HG03571 (cell line): Measurements from ENCODE around the gene MSI2.
A peak's percentile ranks its signal among the peaks of the same experiment; 100 is the strongest.

Source experiments
- ATAC-seq: cut with Tn5 transposase; IDR thresholded peaks from one replicate; pipeline ENCODE4 v1.9.1; 2021; ENCODE audit not compliant: unreplicated experiment

Gene MSI2

GRCh38 chr17:57338257-57338914, 82.1 kb downstream of the MSI2 start:
- ATAC-seq = peak; percentile 57

DNA sequence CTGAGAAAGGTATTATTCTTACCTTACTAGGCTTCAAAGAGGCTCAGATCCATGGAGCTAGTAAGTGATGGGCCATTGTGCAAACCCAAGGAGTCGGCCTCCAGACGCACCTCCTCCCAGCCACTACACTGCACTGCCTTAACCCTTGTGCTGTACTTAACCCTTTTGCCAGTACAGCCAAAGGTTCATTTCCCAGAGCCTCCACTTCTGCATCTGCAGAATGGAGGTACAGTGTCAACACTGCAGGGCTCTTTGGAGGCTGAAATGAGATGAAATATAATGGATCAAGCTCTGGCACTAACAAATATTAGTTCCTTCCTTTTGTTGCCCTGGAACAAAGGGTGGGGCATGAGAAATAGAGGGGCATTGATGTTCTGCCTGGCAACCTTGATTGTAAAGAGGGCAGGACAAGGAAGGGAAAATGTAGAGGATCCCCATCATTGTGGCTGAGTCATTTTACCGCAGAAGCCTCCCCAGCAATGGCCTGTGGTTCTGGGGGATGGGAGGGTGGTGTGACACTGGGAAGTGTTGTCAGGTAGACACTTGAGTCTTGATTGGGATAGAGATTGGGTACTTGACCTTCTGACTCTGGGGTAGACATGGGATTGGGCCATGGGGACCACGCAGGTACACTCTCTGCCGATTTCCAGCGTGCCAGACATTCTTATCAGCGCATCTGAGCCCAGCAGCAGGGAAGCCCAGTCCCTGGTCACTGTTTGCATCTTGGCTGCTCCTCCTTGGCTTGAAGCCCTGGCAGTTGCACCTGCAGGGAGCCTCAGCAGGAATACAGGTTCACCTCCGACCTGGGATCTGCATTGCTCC, 84.0 kb downstream of the MSI2 start:
- ATAC-seq = no peak

- ATAC-seq = no peak
Measured at GRCh38 chr17:57341611-57342540, 85.6 kb downstream of the MSI2 start.

DNA sequence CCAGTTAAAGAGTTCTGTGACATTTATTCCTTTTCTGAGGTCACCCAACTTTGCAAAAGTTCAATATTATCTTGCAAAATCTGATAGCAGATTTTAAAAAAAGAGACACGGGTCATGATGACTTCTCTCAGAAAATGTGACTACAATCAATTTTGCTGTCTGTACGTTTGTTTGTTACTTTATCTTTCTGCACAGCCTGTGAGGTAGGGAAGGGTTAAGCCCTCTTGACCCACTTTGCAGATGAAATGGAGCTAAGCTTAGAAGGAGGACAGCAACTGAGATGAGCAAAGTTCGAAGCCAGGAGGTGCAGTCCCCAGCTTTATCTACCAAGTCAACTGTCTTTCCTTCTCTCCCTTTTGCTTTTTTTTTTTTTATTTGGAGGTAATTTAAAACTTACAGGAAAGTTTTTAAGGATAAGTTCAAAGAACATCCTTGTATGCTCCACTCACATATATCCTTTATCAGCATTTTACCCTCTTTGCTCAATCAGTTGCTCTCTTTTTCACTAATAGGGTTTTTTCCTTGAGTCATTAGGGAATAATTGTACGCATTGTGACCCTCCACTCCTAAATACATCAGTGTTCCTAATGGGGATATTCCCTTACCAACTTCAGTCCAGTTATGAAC, 86.8 kb downstream of the MSI2 start:
- ATAC-seq = no peak

DNA sequence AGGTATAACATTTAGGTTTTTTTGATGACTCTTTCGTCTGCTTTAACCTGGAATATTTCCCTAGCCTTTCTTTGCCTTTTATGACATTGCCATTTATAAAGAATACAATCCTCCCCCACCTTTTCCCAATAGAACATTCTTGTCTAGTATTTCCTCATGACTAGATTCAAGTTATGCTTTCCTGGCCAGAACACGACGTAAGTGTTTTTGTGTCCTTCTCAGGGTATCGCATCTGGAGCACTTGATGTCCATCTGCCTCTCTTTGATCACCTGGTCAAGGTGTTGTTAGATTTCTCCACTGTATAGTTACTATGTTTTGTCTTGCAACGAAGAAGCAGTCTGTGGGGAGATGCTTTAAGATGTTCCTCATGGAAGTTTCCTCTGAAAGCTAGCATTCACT, 87.4 kb downstream of the MSI2 start:
- no peak for ATAC-seq

- ATAC-seq = no peak
Measured at GRCh38 chr17:57344261-57344660, 87.9 kb downstream of the MSI2 start.

GRCh38 chr17:57349541-57350247, 93.4 kb downstream of the MSI2 start:
- ATAC-seq = no peak

- ATAC-seq = no peak
Measured at GRCh38 chr17:57350266-57350665, 93.9 kb downstream of the MSI2 start.

GRCh38 chr17:57352665-57353175, 96.4 kb downstream of the MSI2 start:
- ATAC-seq = no peak

DNA sequence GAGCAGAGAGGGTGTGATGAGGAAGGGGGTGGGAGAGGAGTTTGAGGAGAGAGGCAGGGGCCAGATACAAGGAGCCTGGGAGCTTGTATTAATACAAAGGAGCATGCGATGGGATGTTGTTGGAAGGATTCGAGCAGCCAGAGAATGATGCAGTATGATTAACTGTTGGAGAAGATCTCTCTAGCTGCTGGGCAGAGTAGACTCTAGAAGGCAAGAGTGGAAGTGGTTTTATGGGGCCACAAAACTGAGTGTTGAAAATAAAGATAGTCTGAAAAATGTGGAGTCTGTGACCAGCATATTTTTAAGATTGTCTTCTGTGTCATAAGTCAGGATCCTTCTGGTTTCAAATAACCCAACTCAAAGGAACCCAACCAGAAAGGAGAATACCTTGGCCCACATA, 98.3 kb downstream of the MSI2 start:
- no peak for ATAC-seq

DNA sequence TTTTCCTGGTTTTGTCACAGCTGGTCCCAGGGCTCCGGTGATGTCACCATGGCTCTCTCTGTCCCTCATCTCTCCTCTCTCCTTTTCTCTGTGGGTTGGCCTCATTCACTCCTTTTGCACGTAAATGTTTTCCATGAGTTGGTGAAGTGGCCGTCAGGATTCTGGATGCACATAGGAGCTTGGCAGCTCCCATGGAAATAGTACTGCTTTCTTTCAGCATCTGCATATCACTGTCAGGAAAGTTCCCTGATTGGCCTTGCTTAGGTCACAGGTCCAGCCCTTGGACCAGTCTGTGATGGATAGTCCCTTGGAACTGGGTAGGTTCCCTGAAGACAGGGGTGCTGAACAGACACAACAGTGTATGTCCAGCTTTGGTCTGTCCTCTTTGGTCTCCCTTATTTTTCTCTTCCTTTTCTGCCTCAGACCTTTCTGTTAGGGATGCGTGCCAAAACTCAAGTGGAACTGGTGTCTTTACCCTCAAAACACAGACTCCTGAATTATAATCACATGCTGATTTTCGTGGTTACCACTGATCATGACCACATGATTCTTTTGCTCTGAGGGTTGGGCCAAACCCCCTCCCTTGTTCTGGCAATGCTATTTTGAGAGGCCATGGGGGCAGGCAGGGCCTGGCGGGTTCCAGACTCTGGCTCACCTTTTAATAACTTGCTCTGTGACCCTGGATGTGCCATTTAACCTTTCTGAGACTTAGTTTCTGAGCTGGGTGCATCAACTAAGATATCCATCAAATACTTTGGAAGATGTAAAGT, 99.0 kb downstream of the MSI2 start:
- no peak for ATAC-seq

- no peak for ATAC-seq
Measured at GRCh38 chr17:57356153-57356718, 99.9 kb downstream of the MSI2 start.

GRCh38 chr17:57356719-57357391, 100.5 kb downstream of the MSI2 start:
- ATAC-seq = peak; percentile 33

GRCh38 chr17:57357392-57357784, 101.1 kb downstream of the MSI2 start:
- peak; percentile 42 for ATAC-seq

DNA sequence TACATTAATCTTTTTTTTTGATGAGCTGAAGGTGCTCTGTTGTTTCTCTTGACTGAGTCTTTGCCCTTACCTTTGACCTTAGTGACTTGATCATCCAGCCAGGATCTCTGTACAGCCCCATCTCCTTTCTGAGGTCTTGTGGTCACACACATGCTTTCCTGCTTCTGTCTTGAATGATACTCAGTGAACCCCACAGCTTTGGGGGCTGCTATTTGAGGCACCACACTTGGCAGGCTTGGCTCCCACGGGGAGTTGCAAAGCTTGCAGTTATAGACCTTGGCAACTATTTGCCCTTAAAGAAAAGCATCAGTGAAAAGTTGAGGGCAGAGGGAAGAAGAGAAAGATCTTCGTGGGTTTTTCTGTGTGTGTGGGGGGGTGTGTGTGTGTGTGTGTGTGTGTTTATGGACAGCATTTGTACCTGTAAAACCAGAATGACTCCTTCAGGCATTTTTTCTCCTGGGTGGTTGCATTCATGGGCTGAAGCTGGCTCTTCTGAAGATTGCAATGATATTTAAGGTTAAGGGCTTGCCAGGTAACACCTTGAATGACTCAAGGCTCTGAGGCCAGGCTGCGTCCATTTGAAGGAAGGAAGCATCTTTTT, 101.6 kb downstream of the MSI2 start:
- ATAC-seq = peak; percentile 64

GRCh38 chr17:57360266-57360665, 103.9 kb downstream of the MSI2 start:
- ATAC-seq = no peak

DNA sequence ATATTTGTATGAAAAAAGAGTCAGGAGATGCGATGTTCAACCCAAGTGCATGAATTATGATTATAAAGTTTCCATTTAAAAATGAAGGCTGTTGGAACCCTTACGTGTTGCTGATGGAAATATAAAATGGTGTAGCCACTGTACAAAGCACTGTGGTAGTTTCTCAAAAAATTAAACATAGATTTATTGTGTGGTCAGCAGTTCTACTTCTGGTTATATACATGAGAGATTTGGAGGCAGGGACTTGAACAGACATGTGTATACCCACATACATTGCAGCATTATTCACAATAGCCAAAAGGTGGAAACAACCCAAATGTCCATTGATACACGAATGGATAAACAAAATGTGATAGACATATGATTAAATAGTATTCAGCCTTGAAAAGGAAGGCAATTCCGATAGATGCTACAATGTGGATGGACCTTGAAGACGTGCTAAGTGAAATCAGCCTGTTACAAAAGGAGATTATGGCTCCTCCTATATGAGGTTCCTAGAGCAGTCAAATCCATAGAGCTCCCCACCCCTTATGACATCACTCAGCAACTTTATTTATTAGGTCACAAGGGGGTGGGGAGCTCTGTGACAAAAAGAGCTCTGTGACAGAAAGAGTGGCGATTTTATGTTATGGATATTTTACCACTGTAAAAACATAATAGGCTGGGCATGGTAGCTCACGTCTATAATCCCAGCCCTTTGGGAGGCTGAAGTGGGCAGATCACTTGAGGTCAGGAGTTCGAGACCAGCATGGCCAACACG, 106.7 kb downstream of the MSI2 start:
- ATAC-seq = no peak
